ENCODE measurements around the gene TLR9. TPM values are rescaled to one million over a fixed set of nuclear protein-coding genes. Genes with fewer than 3 reads are reported as not detected.

TLR9 gene
- total RNA-seq, 1 experiment from 2014 or later: not detected

- DNase-seq (ENCODE audit: low read depth): no peak
These were observed 22.1 kb upstream of the TLR9 start for GRCh38 chr3:52247409-52248164.

DNA sequence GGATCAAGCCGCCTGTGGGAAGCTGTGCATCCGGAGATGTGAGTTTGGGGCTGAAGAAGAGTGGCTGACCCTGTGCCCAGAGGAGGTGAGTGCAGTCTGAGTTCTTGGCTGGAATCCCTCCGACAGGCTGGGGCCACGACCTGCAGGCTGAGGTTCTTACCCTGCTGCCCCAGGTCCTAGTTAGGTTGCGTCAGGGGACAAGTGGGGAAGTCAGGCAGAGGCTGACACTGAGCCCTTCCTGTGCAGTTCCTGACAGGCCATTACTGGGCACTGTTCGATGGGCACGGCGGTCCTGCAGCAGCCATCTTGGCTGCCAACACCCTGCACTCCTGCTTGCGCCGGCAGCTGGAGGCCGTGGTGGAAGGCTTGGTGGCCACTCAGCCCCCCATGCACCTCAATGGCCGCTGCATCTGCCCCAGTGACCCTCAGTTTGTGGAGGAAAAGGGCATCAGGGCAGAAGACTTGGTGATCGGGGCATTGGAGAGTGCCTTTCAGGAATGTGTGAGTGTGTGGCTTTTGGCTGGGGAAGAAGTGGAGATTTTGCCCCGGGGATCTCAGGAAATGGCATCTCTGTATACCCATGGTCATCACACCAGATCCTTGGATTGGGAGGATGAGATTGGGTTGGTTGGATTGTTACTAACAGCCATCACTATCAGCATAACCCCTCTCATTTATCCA lies 21.4 kb upstream of the TLR9 start:
- DNase-seq (ENCODE audit: low read depth): no peak

DNA sequence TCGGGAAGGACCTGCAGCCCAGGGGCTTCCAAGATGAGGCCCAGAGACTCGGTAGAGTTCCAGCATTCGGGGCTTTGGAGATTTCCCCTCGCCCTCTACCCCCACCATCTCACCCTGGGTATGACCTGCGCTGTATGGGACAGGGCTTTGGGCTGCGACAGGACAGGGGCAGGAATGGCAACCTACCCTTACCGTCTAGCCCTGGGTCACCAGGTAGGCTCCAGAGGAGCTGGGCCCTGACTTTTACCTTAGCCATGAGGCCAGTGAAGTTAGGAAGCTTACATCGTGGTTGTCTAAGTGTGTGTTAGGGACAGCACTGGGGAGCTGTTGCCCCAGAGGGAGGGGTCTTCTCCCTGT lies 20.8 kb upstream of the TLR9 start:
- DNase-seq (ENCODE audit: low read depth): no peak

- no peak for DNase-seq (ENCODE audit: low read depth)
These were observed 20.1 kb upstream of the TLR9 start, which contains the start of gene PPM1M for GRCh38 chr3:52245322-52246263. PPM1M (plus strand) TSS chr3:52245759; CDS start chr3:52245825, 66 bp downstream.

DNA sequence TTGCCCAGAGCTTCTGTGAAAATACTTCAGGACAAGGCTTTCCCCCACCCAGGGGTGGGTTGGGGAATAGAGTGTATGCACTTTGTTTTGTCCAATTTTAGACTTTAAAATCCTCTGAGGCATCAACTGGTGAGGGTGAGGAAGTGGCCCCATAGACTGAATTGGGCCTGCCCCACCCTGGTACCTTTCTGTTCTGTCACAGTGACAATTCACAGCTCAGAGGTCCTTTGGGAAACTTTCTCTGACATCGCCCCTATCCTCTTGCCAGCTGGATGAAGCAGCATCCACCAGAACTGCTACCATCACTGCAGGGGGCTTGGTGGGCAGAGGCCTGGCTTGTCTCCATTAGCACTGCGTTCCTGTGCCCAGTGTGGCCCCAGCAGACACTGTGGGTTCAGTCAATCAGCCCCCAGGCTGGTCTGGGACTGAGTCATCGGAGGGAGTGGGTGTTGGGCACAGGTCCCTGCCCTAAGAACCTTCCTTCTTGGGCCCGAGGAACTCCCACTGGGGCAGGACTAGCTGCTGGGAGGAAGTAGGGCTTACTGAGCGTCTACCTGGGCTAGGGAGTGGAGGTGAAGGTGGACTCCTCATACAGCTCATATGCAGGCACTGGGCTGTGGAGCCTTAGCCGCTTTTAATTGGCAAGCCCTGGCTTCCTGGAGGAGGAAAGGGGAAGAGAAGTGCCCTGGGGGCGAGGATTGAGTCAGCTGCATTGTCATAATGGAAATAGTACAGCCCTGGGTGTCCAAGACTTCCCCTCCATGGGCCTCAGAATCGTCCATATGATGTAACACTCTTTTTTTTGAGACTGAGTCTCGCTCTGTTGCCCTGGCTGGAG lies 18.6 kb upstream of the TLR9 start:
- peak; percentile 67 for DNase-seq (ENCODE audit: low read depth)

DNA sequence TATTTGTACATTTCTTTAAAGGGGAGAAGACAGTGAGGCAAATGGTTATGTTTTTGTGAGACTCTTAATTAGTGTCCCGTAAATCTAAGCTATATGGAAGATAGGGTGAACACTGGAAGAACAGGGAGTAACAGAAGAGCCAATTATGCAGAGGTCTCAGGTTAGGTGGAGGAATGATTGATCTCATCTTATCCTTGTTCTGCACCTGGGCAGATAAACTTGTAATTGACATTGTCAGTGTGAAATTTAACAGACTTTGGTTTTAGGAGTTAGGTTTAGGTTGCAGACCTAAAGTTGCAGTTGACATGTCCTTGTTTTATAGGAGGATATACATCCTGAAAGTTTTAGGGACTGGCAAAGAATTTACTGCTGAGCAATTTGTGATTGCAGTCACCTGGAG lies 16.6 kb upstream of the TLR9 start:
- no peak for DNase-seq (ENCODE audit: low read depth)

DNA sequence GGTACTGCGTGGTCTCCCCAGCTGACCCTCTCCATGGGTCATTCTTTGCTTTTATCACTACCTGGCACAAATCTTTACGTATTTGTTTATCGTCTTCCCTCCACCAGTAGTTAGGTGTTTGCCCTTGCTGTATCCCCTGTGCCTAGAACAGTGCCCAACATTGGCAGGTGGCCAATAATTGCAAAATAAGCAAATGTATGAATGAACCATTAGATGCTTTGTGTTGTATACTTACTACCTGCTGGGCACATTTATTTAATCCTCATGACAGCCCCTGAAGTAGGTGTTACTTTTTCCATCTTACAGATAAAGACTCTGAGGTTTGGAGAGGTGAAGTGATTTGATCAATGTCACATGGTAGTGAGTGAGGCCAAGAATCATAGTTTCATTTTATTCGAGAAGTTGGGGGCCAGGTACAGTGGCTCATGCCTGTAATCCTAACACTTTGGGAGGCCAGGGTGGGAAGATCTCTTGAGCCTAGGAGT lies 15.5 kb upstream of the TLR9 start:
- no peak for DNase-seq (ENCODE audit: low read depth)

- peak; percentile 56 for DNase-seq (ENCODE audit: low read depth)
These were observed 14.8 kb upstream of the TLR9 start for GRCh38 chr3:52240059-52240885.

GRCh38 chr3:52238761-52239701 lies 13.6 kb upstream of the TLR9 start, which contains the start of gene TWF2:
TWF2 (minus strand) TSS chr3:52239158; CDS start chr3:52239016, 142 bp downstream.
- peak; percentile 73 for DNase-seq (ENCODE audit: low read depth)

DNA sequence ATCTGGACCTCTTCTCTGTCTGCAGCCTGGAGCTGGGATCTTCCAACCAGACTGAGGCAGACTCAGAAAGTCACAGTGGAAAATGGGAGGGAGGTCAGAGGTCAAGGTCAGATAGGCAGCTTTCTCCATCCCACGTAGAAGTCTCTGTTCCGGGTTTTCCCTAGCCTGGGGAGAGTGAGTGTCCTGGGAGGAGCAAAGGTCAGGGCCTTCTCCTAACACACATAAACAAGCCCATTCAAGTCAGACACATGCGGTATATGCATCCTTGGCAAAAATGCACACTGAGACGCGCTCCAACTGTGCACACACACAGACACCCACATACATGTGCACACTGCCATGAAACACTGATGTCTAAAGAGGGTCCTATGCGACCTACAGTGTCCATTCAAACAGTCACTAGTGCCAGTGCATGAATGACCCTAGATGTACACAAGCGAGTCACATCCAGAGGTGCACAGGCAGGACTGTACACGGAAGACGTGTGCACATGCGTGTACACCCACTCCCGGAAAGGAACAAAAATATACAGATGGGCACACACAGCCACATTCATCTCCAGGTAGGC lies 12.8 kb upstream of the TLR9 start:
- DNase-seq (ENCODE audit: low read depth): peak; percentile 29

DNA sequence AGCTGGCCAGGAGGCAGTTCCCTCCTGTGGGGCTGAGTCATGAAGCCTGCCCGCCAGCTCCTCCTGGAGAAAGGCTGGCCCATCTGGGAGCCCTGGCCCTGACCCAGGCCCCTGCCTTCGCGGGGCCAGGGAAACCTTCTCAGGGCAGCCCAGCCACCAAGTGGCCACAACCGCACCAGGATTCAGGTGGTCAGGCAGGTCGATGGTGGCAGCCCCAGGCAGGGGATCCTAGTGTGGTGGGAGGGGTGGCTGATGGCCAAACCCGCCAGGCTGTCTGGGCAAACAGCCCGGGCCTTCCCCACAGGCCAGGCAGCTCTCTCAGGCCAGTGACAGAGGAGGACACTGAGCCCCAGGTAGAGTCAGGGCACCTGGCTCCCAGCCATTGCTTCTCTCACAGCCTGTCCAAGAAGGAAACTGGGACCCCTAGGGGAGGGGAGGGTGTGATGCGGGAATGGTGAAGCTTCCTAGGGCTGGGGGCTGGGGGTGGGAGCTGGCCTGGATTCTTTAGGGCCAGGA lies 12.3 kb upstream of the TLR9 start:
- DNase-seq (ENCODE audit: low read depth): peak; percentile 94

- no peak for DNase-seq (ENCODE audit: low read depth)
These were observed 11.7 kb upstream of the TLR9 start for GRCh38 chr3:52237006-52237656.

DNA sequence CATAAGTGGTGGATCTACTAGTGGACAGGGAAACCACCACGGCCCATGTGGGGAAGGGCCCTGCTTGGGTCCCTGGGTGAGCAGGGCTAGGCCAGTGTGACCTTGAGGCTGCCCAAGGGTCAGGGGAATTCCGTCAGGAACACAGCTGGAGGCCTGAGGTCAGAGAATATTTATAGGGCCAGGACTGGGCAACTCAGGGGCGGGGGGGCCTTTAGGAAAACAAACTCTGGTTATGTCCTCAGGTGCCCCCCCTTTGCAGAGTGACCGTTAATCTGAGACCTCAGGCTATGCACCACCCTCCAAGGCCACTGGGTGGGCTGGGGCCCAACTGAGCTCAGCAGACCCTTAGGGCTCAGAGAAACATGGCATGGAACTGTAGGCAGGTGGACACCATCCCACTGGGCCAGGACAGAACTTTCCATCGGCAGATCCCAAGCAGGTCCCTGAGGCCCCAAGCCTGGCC lies 11.0 kb upstream of the TLR9 start:
- DNase-seq (ENCODE audit: low read depth): no peak

DNA sequence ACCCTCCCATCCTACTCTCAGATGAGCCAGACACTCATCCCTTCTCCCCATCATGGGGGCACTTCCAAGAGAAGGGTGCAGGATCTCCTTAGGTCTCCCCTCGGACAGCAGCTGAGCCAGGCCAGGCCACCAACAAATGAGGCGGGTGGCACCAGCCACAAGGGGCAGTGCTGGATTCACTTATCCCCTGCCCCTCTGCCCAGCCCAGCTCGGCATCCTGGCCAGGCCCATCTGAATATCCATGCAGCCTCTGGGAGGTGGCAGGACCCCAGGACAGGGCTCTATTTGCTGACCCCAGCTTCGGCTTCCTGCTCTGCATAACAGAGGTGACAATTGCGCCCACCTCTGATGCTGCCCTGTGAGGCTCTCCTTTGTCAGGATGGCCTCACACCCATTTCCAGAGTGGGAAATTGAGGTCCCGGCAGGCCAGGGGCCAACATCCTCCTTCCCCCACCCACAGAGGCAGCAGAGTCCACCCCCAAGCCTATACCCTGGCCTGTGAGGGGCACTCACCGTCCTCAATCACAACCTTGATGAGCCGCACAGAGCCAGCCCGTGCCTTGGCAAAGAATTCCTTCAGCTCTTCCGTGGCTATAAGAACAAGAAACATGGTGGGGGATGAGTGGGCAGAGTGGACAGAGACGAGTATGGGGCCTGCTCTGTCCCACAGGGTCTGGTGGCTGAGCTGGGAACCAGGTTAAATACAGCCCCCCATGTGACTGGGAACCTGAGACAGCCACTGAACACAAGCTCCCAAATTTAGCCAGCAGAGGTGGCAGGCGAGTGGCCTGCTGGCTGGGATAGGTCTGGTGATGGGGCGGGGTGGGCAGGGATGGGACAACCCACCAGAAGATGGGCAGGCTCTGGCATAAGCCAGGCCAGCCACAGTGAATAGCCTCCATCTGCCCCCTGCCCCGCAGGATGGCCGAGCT lies 9.3 kb upstream of the TLR9 start:
- no peak for DNase-seq (ENCODE audit: low read depth)

DNA sequence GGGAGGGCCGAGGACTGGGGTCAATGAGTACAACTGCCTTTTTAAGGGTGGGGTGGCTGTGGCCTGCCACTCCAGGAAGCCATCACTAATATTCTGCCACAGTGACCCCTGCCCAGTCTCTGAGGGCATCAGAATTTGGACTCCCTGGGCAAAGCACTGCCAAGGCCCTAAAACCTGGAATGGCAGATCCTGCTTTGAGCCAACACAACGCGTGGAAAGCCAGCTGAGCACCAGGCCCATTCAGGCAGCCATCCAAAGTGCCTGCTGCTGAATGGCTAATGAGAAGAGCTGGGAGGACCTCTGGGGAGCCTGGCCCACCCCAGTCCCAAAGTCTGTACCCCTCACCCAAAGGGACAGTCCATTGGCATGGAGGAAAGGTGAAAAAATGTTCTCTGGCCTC lies 8.5 kb upstream of the TLR9 start:
- no peak for DNase-seq (ENCODE audit: low read depth)

GRCh38 chr3:52233108-52233591 lies 7.7 kb upstream of the TLR9 start:
- no peak for DNase-seq (ENCODE audit: low read depth)
